CD4-positive, alpha-beta T cell (primary cell): ENCODE measurements around the gene HIPK3. TPM values are rescaled to one million over a fixed set of nuclear protein-coding genes. Genes with fewer than 3 reads are reported as not detected.
"Not testable (repeated sequence)": the region's sequence is repeated elsewhere in the genome, so short reads cannot be mapped to it uniquely, and the experiment has no call there.

Source experiments
- ATAC-seq: fragments of 200-7000 bp; cut with Tn5 transposase; one replicate; pipeline ENCODE4 v1.10.0; 2022; ENCODE audit warnings: mild to moderate bottlenecking; ENCODE audit not compliant: poor library complexity
- CTCF ChIA-PET: fragments of 350-600 bp; sonication (Branson Sonifier 250); formaldehyde crosslinking; loops from one replicate; lab custom pipeline; 2021; ENCODE audit warnings: antibody characterized with exemption, inconsistent platforms; lab: Charles Lee
- POLR2A ChIA-PET: fragments of 350-600 bp; sonication (Branson Sonifier 250); formaldehyde crosslinking; loops from one replicate; lab custom pipeline; 2021; ENCODE audit warnings: antibody characterized with exemption, inconsistent platforms; lab: Charles Lee
- DNase-seq, 14 experiments: peaks; one replicate each; pipeline ENCODE4 v3.0.0-alpha.2; 2013 to 2020; ENCODE audit warnings: mixed read lengths in 2 of 14
- H3K27ac ChIP-seq, 2 donors: one replicate each; pipeline versions ENCODE4 v1.5.1 to v1.7.0; 2013; ENCODE audit warnings: low read length in 2 of 2, low read depth in 1 of 2, mild to moderate bottlenecking in 1 of 2
- H3K27me3 ChIP-seq, 2 experiments: 1 replicate in 1 of 2; 2 replicates in 1 of 2; pipeline versions ENCODE4 v1.6.1 to v1.7.0; 2013; ENCODE audit warnings: low read length in 2 of 2, control low read depth in 1 of 2, mild to moderate bottlenecking in 1 of 2, moderate library complexity in 1 of 2; ENCODE audit not compliant: insufficient read depth in 2 of 2, control insufficient read depth in 1 of 2
- H3K36me3 ChIP-seq: one replicate; pipeline ENCODE4 v1.6.1; 2013; ENCODE audit warnings: low read length, control low read depth; ENCODE audit not compliant: insufficient read depth
- H3K4me1 ChIP-seq: one replicate; pipeline ENCODE4 v1.6.1; 2013; ENCODE audit warnings: low read length, control low read depth; ENCODE audit not compliant: insufficient read depth
- H3K4me3 ChIP-seq: one replicate; pipeline ENCODE4 v1.5.1; 2013; ENCODE audit warnings: mild to moderate bottlenecking, low read length, moderate library complexity
- H3K9me3 ChIP-seq, 2 experiments: 1 replicate in 1 of 2; 2 replicates in 1 of 2; pipeline versions ENCODE4 v1.6.1 to v1.7.0; 2013; ENCODE audit warnings: low read length in 2 of 2, mild to moderate bottlenecking in 2 of 2, control low read depth in 1 of 2, moderate library complexity in 1 of 2; ENCODE audit not compliant: control insufficient read depth in 1 of 2, insufficient read depth in 1 of 2
- H3K27ac Mint-ChIP-seq: one replicate; pipeline ENCODE4 v1.8.0; 2020; ENCODE audit warnings: mixed read lengths
- H3K27me3 Mint-ChIP-seq: one replicate; pipeline ENCODE4 v1.8.0; 2021; ENCODE audit warnings: mixed read lengths
- H3K36me3 Mint-ChIP-seq: one replicate; pipeline ENCODE4 v1.8.0; 2021; ENCODE audit warnings: low read depth, mixed read lengths
- H3K4me1 Mint-ChIP-seq: one replicate; pipeline ENCODE4 v1.8.0; 2021; ENCODE audit warnings: low read depth, mixed read lengths
- H3K4me3 Mint-ChIP-seq: one replicate; pipeline ENCODE4 v1.8.0; 2020; ENCODE audit warnings: mild to moderate bottlenecking, mixed read lengths
- H3K9me3 Mint-ChIP-seq: one replicate; pipeline ENCODE4 v1.8.0; 2020; ENCODE audit warnings: mixed read lengths
- CTCF ChIP-seq: fragments of 200-600 bp; IDR thresholded peaks from one replicate; pipeline ENCODE4 v1.8.0; 2022; ENCODE audit warnings: antibody characterized with exemption, mild to moderate bottlenecking
- intact Hi-C, 2 experiments: fragments of 100-400 bp; cut with DNase I in 1 of 2; cut with micrococcal nuclease in 1 of 2; formaldehyde crosslinking; loops; one replicate each; pipeline versions ENCODE4 v1.15.1 to v1.9.0; 2023 to 2025; cut with DNase I, micrococcal nuclease
- total RNA-seq, 174 experiments: library from RNA in 2 of 174; stranded (reverse) in 2 of 174; gene quantifications; one replicate each; pipeline ENCODE4 v1.2.3 and lab custom pipeline; 2021 to 2026

The HIPK3 gene
- total RNA-seq, 2 experiments from 2014 or later = 38.1 to 38.9 TPM

- CTCF ChIA-PET = no interaction called here
- TF ChIP-seq CTCF = no peak
- Histone ChIP-seq H3K27me3 (no peaks in the 10 kb centered on the region), H3K36me3 (no peaks in the 10 kb centered on the region), H3K4me3 (no peak overlapping the region), H3K27ac (no peak overlapping the region), H3K9me3 (no peaks in the 10 kb centered on the region), H3K4me1 (peaks cover 5% of the 10 kb centered on the region)
- Mint-ChIP-seq H3K4me3 (no peak overlapping the region), H3K36me3 (peaks cover 30% of the 10 kb centered on the region), H3K4me1 (peaks cover 44% of the 10 kb centered on the region), H3K27ac (no peak overlapping the region), H3K9me3 (no peaks in the 10 kb centered on the region), H3K27me3 (no peaks in the 10 kb centered on the region)
- ATAC-seq (no peak), DNase-seq (no peak)
- POLR2A ChIA-PET = no interaction called here
- intact Hi-C loops = no loop called here
These were observed 46.4 kb downstream of the HIPK3 start for GRCh38 chr11:33303541-33303940.

GRCh38 chr11:33306821-33307220 is 49.6 kb downstream of the HIPK3 start:
- ATAC-seq, H3K27me3 Mint-ChIP-seq, H3K4me3 ChIP-seq, H3K36me3 ChIP-seq, H3K27ac Mint-ChIP-seq, CTCF ChIA-PET, H3K27ac ChIP-seq, H3K9me3 ChIP-seq, H3K9me3 Mint-ChIP-seq, POLR2A ChIA-PET, H3K27me3 ChIP-seq, H3K4me1 ChIP-seq, intact Hi-C loops, DNase-seq, H3K4me3 Mint-ChIP-seq: not testable (repeated sequence)
- peaks cover 10% of the 10 kb centered on the region for H3K36me3 Mint-ChIP-seq
- peaks cover 58% of the 10 kb centered on the region for H3K4me1 Mint-ChIP-seq

- POLR2A ChIA-PET = no interaction called here
- intact Hi-C loops = no loop called here
These were observed 50.8 kb downstream of the HIPK3 start for GRCh38 chr11:33307984-33308383.

More at GRCh38 chr11:33307984-33308383, 50.8 kb downstream of the HIPK3 start:
- peaks cover 10% of the 10 kb centered on the region for H3K36me3 Mint-ChIP-seq
- no peak overlapping the region for H3K27ac Mint-ChIP-seq
- Histone ChIP-seq H3K27me3 (no peaks in the 10 kb centered on the region), H3K27ac (no peak overlapping the region), H3K36me3 (no peaks in the 10 kb centered on the region), H3K4me1 (no peaks in the 10 kb centered on the region), H3K4me3 (no peak overlapping the region), H3K9me3 (no peaks in the 10 kb centered on the region)
- H3K4me3 Mint-ChIP-seq = peak overlapping the region; percentile 31
- H3K4me1 Mint-ChIP-seq = peaks cover 68% of the 10 kb centered on the region
- TF ChIP-seq CTCF = no peak
- no peak for DNase-seq
- CTCF ChIA-PET = no interaction called here
- no peaks in the 10 kb centered on the region for H3K27me3 Mint-ChIP-seq
- H3K9me3 Mint-ChIP-seq = no peaks in the 10 kb centered on the region
- no peak for ATAC-seq
